SK-N-SH treated with all-trans-retinoic acid at 6 μM for 48 hours (cell line): ENCODE data around the gene KLF15.

Experiments
- PATZ1 ChIP-seq: fragments of 250-450 bp; sonication (Bioruptor Pico); IDR thresholded peaks from 2 replicates; pipeline ENCODE4 v1.8.0; 2020; ENCODE audit warnings: mild to moderate bottlenecking, moderate library complexity, borderline replicate concordance
- TF ChIP-seq, protein P1 (sequence below): fragments of 250-450 bp; sonication (Bioruptor Pico); IDR thresholded peaks from 2 replicates; pipeline ENCODE4 v1.5.1; 2021; ENCODE audit warnings: mild to moderate bottlenecking, moderate library complexity

DNA sequence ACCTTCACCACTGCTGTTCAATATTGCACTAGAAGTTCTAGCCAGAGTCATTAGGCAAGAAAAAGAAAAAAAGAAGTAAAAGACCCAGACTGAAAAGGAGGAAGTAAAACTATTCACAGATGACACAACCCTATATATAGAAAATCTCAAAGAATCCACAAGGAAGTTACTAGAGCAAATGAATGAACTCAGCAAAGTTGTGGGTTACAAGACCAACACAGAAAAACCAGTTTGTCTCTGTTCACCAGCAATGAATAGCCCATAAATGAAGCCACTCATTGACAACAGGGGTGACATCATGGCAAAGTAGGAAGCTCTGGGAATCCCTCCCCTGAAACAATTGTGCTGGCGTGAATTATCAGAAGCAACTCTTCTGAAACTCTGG lies 42.1 kb upstream of the KLF15 start:
- TF ChIP-seq PATZ1 (CRISPR knock-in tag), result no peak
- TF ChIP-seq, protein P1, sequence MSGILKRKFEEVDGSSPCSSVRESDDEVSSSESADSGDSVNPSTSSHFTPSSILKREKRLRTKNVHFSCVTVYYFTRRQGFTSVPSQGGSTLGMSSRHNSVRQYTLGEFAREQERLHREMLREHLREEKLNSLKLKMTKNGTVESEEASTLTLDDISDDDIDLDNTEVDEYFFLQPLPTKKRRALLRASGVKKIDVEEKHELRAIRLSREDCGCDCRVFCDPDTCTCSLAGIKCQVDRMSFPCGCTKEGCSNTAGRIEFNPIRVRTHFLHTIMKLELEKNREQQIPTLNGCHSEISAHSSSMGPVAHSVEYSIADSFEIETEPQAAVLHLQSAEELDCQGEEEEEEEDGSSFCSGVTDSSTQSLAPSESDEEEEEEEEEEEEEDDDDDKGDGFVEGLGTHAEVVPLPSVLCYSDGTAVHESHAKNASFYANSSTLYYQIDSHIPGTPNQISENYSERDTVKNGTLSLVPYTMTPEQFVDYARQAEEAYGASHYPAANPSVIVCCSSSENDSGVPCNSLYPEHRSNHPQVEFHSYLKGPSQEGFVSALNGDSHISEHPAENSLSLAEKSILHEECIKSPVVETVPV (CRISPR knock-in tag), result no peak
